Activated naive CD4-positive, alpha-beta T cell treated with anti-CD3 and anti-CD28 coated beads, Interleukin-2, amount 50 U/mL, for 72 hours (primary cell): ENCODE results near the gene TXNDC15. TPM values are rescaled to one million over a fixed set of nuclear protein-coding genes. Genes with fewer than 3 reads are reported as not detected.
"Not testable (repeated sequence)": the region's sequence is repeated elsewhere in the genome, so short reads cannot be mapped to it uniquely, and the experiment has no call there.

Experiments
- ATAC-seq, 2 donors: fragments of 150-1000 bp; cut with Tn5 transposase; 2 replicates each; pipeline ENCODE4 v1.10.0; 2021; ENCODE audit warnings: mild to moderate bottlenecking in 2 of 2, moderate library complexity in 2 of 2
- DNase-seq, 2 donors: peaks; one replicate each; pipeline ENCODE4 v3.0.0; 2021 to 2022; ENCODE audit warnings: low spot score in 2 of 2
- H3K27ac Mint-ChIP-seq, 2 donors: one replicate each; pipeline ENCODE4 v1.8.0; 2022; ENCODE audit warnings: mild to moderate bottlenecking in 2 of 2, mixed read lengths in 2 of 2
- H3K36me3 Mint-ChIP-seq, 2 donors: one replicate each; pipeline ENCODE4 v1.8.0; 2022; ENCODE audit warnings: mixed read lengths in 2 of 2
- H3K9me3 Mint-ChIP-seq, 2 donors: one replicate each; pipeline ENCODE4 v1.8.0; 2022; ENCODE audit warnings: mixed read lengths in 2 of 2
- total RNA-seq, 2 donors: library from RNA; stranded (reverse); gene quantifications; one replicate each; pipeline ENCODE4 v1.2.3, GENCODE V29; 2022

The TXNDC15 gene
- total RNA-seq, 2 donors from 2014 or later: 20.1 to 31.8 TPM

GRCh38 chr5:134904610-134905245, 30.6 kb downstream of the TXNDC15 start, which contains the start of gene PCBD2:
PCBD2 (plus strand) TSS chr5:134905131; CDS start chr5:134905140, 9 bp downstream.
- H3K36me3 Mint-ChIP-seq: peaks cover 0 to 6% of the 10 kb centered on the region in 2 donors
- DNase-seq (peak; percentile 94 to 98), ATAC-seq (peak; percentile 85 to 90)
- peak within 1 kb of the TSS; percentile 97 to 98 for H3K27ac Mint-ChIP-seq
- H3K9me3 Mint-ChIP-seq: no peaks in the 10 kb centered on the region

GRCh38 chr5:134905246-134905996, 31.2 kb downstream of the TXNDC15 start:
- peak in 1 of 2 donors; percentile 71 for DNase-seq
- Mint-ChIP-seq H3K36me3 (peaks cover 0 to 6% of the 10 kb centered on the region in 2 donors), H3K9me3 (no peaks in the 10 kb centered on the region), H3K27ac (peak overlapping the region; percentile 97 to 98)
- ATAC-seq: peak; percentile 17 to 36

GRCh38 chr5:134906811-134907210, 32.6 kb downstream of the TXNDC15 start:
- ATAC-seq (no peak), DNase-seq (no peak)
- Mint-ChIP-seq H3K27ac (peak overlapping the region; percentile 97 to 98), H3K36me3 (peaks cover 0 to 6% of the 10 kb centered on the region in 2 donors), H3K9me3 (no peaks in the 10 kb centered on the region)

- H3K36me3 Mint-ChIP-seq, DNase-seq, H3K9me3 Mint-ChIP-seq, ATAC-seq, H3K27ac Mint-ChIP-seq: not testable (repeated sequence)
Observed at GRCh38 chr5:134910752-134911151, 36.6 kb downstream of the TXNDC15 start.

- DNase-seq (no peak), ATAC-seq (no peak)
- Mint-ChIP-seq H3K9me3 (no peaks in the 10 kb centered on the region), H3K27ac (no peak overlapping the region), H3K36me3 (no peaks in the 10 kb centered on the region)
Observed at GRCh38 chr5:134911285-134912206, 37.4 kb downstream of the TXNDC15 start.

- Mint-ChIP-seq H3K9me3 (no peaks in the 10 kb centered on the region), H3K27ac (no peak overlapping the region), H3K36me3 (peaks cover 0 to 10% of the 10 kb centered on the region in 2 donors)
- DNase-seq (no peak), ATAC-seq (no peak)
Observed at GRCh38 chr5:134913254-134913653, 39.1 kb downstream of the TXNDC15 start.

- H3K36me3 Mint-ChIP-seq: peaks cover 0 to 10% of the 10 kb centered on the region in 2 donors
- no peaks in the 10 kb centered on the region for H3K9me3 Mint-ChIP-seq
- no peak overlapping the region for H3K27ac Mint-ChIP-seq
- DNase-seq (no peak), ATAC-seq (peak in 1 of 2 donors; percentile 58)
Observed at GRCh38 chr5:134913795-134914194, 39.6 kb downstream of the TXNDC15 start.

- H3K27ac Mint-ChIP-seq: peak overlapping the region in 1 of 2 donors; percentile 32
- ATAC-seq (no peak), DNase-seq (no peak)
- H3K36me3 Mint-ChIP-seq: peaks cover 0 to 10% of the 10 kb centered on the region in 2 donors
- no peaks in the 10 kb centered on the region for H3K9me3 Mint-ChIP-seq
Observed at GRCh38 chr5:134917070-134917815, 43.1 kb downstream of the TXNDC15 start.

GRCh38 chr5:134918861-134919260, 44.7 kb downstream of the TXNDC15 start:
- ATAC-seq (no peak), DNase-seq (no peak)
- H3K9me3 Mint-ChIP-seq: no peaks in the 10 kb centered on the region
- H3K36me3 Mint-ChIP-seq: peaks cover 0 to 10% of the 10 kb centered on the region in 2 donors
- no peak overlapping the region for H3K27ac Mint-ChIP-seq

- no peaks in the 10 kb centered on the region for H3K9me3 Mint-ChIP-seq
- H3K27ac Mint-ChIP-seq: peak overlapping the region; percentile 38 to 85
Observed at GRCh38 chr5:134920848-134921575, 46.8 kb downstream of the TXNDC15 start.

GRCh38 chr5:134932508-134932907, 58.3 kb downstream of the TXNDC15 start:
- no peak for ATAC-seq

More at GRCh38 chr5:134920848-134921575, 46.8 kb downstream of the TXNDC15 start:
- no peak for ATAC-seq
- DNase-seq: no peak
- peaks cover 0 to 10% of the 10 kb centered on the region in 2 donors for H3K36me3 Mint-ChIP-seq

GRCh38 chr5:134934202-134934601, 60.0 kb downstream of the TXNDC15 start:
- ATAC-seq: no peak
- DNase-seq: no peak
- no peaks in the 10 kb centered on the region for H3K9me3 Mint-ChIP-seq
- H3K27ac Mint-ChIP-seq: no peak overlapping the region
- H3K36me3 Mint-ChIP-seq: no peaks in the 10 kb centered on the region

More at GRCh38 chr5:134932508-134932907, 58.3 kb downstream of the TXNDC15 start:
- DNase-seq: no peak
- Mint-ChIP-seq H3K36me3 (no peaks in the 10 kb centered on the region), H3K9me3 (no peaks in the 10 kb centered on the region), H3K27ac (peak overlapping the region in 1 of 2 donors; percentile 22)

- no peak for DNase-seq
- H3K27ac Mint-ChIP-seq: peak overlapping the region in 1 of 2 donors; percentile 44
- no peaks in the 10 kb centered on the region for H3K9me3 Mint-ChIP-seq
- H3K36me3 Mint-ChIP-seq: no peaks in the 10 kb centered on the region
- no peak for ATAC-seq
Observed at GRCh38 chr5:134935711-134936602, 61.8 kb downstream of the TXNDC15 start.

GRCh38 chr5:134937526-134937925, 63.4 kb downstream of the TXNDC15 start:
- DNase-seq (no peak), ATAC-seq (no peak)
- Mint-ChIP-seq H3K36me3 (peaks cover 0 to 6% of the 10 kb centered on the region in 2 donors), H3K27ac (no peak overlapping the region), H3K9me3 (no peaks in the 10 kb centered on the region)
